ENCODE measurements around the gene HDAC2.
"Not testable (repeated sequence)": the region's sequence is repeated elsewhere in the genome, so short reads cannot be mapped to it uniquely, and the experiment has no call there.

HDAC2 gene

DNA sequence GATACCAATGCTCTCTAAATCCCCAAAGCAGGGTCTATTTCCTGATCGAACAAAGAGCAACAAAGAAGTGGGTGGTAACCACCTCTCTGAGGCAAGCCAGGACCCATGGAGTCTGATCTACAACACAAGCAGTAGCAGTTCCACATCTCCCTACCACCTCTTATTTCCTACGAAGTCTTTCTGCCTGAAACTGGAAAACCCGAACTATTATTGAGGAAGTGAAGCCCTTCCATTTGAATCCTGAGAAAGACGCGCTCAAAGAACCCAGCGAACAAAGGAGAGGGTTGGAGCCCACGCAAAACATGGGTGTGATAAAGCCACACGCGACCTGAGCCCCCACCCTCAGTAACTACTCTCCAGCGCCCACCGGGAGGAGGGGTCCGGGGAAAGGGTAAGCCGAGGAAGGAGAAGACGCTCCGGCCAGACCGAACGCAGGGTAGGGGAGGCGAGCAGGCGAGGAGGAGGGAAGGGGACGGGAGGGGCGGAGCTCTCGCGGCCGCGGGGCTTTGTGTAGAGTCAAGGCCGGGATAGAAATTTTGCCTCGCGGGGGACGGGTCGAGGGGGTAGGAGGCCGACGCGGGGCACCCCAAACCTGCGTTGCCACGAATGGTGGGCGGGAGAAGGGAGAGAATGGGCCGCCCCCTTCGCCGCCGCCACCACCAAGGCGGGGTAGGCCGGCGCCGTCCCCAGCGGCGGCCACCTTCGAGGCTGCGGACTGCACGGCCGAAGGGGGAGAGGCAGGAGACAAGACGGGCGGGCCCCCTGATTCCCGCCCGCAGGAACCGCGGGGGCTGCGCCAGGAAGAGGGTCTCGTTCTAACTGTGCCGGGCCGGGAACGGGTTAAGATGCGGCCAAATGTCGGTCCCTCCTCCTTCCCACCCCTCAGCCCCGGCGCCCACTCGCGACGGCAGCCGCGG is 802 bp downstream of the HDAC2 start:
- peak; percentile 35 for DNase-seq

DNA sequence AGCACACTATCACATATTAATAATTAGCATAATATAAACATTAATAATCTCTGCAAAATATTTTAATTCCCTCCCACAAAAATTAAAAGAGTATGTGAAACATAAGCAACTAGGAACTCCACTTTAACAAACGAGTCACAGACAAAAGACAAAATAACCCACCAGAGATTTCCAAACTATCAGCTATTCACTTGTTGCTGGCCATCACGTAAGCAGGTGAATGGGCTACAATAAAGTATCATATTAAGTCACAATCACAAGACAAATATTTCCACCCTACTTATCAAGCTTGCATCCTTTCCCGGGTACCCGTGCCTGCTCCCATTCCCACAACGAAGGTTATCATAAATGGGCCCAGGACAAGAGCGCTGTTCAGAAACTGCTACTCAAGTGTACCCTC is 2.5 kb downstream of the HDAC2 start:
- DNase-seq = no peak

DNA sequence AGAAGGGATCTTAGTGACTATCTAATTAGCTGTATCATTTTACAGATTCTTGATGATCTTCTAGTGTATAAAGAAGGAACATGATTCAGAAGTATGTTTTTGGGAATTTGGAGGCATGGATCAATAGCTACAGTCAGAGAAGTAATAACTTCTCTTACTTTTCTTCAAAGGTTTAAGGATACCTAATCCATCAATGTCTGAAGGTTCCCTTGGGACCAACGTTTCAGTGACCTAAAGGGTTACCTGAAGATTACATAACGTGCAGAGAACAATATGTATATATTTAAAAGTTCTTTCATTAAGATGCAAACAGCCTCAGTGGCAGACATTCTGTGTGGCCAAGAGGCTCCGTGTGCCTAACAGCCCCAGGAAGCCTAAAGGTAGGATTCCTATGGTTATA is 3.2 kb downstream of the HDAC2 start:
- DNase-seq = no peak

DNA sequence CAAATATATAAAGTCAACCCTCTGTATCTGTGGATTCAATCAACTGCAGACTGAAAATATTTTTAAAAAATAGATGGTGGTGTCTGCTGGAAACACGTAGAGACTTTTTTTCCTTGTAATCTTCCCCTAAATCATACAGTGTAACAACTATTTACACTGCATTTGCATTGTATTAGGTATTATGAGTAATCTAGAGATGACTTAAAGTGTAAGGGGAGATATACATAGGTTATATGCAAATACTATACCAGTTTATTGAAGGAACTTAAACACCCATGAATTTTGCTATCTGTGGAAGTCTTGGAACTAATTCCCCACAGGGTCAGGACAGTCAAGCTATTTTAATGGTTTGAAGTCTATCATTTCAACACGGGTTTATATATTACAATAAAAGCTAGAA is 10.2 kb downstream of the HDAC2 start:
- no peak for DNase-seq

DNA sequence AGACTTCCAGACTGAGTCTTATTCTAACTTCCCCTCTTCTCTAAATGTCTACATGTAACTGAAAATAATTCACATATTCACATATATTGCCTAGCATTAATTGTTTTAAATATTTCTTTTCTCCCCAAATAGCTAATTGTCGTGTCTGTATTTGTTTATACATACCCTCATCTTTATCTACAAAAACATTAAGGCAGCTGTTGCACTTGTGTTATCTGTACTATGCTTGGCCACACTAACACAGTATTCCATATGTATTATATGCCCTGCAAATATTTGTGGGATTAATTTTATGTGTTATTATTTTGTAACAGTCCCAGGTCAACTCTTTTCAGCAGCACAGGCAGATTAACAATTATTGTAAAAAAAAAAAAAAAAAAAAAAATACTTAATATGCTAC is 11.7 kb downstream of the HDAC2 start:
- no peak for DNase-seq

DNA sequence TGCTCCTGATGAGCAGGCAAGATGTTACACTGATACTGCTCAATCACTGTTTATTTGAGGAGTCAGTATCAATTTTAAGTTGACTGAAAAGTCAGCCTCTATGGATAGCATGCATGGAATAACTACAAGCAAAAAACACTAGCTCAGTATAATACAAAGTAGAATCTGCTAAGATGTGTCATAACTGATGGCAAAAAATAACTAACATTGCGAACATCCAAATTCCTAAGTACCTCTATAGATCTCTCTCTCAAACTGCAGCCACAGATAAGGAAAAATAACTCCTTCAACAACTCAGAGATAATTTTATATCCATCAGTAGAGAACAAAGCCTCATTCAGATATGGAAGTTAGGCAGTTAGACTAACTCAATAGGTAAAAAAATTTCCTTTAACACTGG is 16.3 kb downstream of the HDAC2 start:
- DNase-seq = no peak

DNA sequence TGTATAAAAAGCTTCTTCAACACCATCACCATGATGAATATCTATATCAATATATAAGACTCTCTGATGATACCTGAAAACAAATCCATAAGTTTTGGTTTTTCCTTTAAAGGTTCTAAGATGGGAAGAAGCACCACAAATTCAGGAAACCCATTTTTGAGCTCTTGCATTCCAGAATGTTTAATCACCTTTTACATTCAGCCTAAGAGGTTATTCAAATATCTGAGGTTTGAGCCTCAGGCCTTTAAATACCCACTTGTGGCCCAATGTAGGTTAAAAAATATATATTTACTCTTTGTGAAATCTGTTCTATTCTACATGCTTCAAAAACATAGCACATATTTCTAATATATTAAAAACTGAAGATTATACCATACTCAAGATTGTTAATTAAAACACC is 17.6 kb downstream of the HDAC2 start:
- DNase-seq = no peak

DNA sequence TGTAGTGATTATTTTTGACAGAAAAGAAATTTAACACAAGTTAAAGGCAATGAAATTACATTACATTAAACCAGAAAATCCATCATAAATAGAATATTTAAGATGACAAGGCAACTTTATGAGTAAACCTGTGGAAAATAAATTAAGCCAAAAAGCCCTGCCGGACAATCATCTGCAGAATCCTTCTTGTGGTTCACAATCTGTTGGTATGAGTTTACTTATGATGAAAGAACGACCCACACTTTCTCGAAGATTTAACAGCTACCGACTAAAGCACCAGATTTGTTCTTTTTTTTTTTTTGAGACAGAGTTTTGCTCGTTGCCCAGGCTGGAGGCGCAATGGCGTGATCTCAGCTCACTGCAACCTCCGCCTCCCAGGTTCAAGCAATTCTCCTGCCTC is 21.4 kb downstream of the HDAC2 start:
- DNase-seq = no peak

DNA sequence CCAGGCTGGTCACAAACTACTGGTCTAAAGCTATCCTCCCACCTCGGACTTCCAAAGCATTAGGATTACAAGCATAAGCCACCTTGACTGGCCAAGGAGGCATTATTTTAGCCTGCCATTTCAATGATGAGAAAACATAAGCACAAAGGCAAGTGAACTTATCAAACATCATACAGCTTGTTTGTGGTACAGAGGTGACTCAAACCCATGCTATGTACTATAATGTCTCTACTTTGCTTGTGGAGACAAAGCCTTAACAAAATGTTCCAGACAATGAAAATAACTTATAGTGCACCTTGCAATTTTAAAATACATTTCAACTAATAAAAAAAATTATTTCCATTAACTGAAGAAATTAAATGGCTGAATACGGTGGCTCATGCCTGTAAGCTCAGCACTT is 26.2 kb downstream of the HDAC2 start:
- no peak for DNase-seq

DNA sequence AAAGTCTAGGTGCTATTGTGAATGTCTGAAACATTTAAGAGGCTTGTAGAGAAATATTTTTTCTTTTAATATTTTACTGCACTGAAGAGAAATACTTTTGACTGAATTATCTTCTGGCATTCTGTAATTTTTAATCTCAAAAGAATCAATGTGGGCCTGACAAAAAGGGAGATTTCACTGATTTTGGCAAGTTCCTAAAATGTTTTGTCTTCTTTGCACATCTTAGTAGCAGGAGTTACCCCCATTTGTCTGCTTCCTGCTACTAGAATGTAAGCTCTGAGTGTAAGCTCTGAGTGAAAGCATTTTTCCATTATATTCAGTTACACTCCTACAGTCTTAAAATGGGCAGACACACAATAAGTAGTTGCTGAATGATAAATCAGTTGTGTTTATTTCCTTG is 31.1 kb downstream of the HDAC2 start:
- no peak for DNase-seq

DNA sequence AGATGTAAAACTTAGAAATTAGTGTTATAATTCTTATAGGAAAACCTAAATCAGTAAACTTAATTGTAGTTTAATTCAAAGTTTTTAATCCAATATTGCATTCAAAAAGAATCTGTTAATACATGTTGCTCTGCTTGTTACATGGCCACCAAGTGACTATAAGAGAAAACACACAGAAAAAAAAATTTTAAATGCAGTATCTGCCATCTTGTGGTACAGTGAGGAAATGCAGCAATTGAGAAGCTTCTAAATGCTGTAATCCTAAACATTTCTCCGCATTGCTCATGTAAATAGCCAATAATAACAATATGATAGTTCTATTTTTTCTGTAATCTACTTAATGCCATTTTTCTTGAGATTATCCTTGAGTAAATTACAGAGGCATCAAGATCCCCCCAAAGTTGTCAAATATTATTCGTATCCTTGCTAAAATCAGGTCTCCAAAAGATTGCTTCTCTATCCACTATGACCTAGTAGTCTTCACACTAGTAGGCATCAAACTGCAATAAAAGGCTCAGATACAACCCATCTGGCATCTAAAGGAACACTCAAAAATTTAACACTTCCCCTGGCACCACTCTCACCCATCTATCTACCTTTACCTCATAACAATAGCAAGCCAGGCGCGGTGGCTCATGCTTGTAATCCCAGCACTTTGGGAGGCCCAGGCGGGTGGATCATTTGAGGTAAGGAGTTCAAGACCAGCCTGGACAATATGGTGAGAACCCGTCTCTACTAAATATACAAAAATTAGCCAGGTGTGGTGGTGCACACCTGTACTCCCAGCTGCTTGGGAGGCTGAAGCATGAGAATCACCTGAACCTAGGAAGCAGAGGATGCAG is 34.6 kb downstream of the HDAC2 start:
- DNase-seq = peak; percentile 61

DNA sequence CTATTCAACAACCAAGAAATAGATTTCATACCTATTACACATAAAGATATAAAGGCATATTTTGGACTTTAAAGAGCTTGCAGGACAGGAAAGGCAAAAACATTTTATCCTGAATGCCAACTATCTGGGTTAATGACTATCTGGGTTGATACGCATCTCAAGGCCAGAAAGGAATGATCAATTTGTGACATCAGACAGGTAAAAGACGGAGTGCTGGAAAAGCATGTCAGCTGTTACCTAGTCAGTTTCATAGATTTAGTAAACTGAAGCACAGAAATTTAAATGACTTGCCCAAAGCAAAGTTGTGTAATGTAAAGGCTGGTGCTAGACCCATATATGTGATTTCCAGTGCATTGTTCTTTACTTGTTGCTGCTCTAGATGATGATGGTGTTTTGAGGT is 36.8 kb downstream of the HDAC2 start:
- no peak for DNase-seq

DNA sequence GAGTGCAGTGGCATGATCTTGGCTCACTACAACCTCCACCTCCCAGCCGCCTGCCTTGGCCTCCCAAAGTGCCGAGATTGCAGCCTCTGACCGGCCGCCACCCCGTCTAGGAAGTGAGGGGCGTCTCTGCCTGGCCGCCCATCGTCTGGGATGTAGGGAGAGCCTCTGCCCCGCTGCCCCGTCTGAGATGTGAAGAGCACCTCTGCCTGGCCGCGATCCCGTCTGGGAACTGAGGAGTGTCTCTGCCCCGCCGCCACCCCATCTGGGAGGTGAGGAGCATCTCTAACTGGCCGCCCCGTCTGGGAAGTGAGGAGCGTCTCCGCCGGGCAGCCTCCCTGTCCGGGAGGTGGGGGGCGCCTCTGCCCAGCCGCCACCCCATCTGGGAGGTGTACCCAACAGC is 39.0 kb downstream of the HDAC2 start:
- not testable (repeated sequence) for DNase-seq

DNA sequence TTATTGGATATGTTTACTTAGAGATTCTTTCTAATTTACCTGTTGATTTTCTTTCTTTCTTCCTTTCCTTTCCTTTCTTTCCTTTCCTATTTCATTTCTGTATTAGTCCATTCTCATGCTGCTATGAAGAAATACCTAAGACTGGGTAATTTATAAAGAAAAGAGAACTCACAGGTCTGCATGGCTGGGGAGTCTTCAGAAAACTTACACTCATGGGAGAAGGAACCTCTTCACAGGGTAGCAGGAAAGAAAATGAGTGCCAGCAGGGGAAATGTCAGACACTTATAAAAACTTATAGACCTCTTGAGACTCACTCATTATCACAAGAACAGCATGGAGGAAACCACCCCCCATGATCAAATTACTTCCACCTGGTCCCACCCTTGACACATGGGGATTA is 40.8 kb downstream of the HDAC2 start:
- DNase-seq = no peak

DNA sequence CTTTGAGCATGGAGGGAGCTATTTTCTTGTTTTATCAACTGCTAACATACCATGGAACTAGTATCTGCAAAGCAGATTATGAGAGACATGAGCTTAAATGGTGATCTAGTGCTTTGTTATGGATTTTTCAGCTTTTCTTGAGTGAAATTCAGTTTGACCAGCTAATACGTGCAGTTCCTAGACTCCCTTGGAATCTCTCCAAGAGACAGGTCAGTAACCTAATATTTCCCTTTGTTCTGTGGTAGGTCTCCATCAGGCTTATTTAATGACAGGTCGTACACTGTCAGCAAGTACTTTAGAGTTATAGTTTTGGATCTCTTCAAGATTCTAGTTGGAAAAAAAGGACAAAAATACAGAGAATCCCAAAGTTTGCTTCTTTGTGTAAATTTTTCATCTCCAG is 43.9 kb downstream of the HDAC2 start:
- no peak for DNase-seq

DNA sequence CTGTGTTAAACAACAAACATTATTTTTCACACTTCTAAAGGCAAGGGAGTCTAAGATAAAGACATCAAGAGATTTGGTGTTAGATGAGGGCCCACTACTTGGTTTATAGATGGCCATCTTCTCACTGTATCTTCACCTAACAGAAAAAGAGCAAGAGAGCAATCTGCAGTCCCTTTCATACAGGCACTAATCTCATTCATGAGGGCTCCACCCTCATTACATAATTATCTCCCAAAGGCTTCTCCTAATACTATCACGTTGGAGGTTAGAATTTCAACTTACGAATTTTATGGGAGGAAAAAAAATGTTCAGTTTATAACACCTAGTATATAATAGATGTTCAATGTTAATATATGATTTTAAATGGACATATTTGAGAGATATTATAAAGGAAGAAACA is 45.6 kb downstream of the HDAC2 start:
- DNase-seq = no peak

DNA sequence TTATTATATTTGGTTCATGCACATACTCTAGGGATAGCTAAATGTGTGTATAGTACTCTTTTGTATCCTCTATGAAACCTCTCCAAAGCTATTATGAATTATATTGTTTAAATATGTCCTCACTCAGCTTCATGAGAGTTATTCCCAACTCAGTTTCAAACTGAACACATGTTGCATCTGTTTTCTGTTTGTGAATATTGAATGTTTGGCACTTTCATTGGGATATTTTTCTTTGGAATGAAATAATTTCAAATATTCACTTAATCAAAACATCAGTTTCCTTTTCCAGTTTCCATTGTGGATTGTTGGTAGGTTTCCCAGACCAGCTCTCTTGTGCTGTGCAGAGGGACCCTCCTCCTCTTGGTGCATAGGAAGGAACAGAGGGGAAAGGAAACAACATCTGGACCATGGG is 46.6 kb downstream of the HDAC2 start:
- no peak for DNase-seq

DNA sequence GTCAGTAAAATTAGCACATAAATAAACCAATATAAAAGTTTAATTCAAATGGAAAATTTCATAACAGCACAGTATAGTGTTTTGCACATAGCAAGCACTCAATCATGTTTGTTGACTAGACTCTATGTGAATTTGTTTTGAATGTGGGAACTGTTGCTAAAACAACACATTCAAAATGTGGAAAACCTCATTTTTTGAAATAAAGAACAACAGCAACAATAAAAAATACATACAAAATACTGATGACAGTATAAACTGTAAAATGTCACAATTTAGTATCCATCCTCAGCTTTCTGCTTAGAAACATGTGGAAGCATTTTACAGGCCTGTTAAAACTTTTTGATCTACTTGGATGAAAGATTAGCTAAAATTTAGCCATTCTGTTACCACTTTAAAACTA is 47.4 kb downstream of the HDAC2 start:
- no peak for DNase-seq

DNA sequence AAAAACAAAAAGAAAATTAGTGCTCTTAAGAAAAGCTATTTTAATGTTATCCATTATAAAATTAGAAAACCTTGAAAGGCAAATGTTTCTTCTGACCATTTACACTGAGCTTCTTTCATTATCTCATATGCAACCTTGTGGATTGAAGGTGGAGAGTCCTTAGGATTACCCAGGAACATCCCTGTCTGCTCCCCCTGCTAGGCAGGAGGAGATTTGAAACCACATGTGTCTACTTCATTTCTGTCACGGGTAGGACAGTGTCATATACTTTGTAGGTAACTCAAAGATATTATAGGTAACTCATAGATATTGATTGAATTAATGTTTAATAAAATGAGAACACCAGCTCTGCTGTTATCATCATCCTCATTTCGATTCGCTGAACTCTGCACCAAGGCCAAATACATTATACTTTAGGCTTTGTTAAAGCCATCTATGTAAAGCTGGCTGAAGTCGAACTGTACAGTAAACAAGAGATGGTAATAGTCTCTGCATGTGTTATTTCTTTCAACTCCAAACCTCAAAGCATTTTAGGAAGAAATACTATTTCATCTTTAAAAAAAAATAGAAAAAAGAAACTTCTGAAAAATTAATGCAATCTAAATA is 49.5 kb downstream of the HDAC2 start:
- DNase-seq = no peak

DNA sequence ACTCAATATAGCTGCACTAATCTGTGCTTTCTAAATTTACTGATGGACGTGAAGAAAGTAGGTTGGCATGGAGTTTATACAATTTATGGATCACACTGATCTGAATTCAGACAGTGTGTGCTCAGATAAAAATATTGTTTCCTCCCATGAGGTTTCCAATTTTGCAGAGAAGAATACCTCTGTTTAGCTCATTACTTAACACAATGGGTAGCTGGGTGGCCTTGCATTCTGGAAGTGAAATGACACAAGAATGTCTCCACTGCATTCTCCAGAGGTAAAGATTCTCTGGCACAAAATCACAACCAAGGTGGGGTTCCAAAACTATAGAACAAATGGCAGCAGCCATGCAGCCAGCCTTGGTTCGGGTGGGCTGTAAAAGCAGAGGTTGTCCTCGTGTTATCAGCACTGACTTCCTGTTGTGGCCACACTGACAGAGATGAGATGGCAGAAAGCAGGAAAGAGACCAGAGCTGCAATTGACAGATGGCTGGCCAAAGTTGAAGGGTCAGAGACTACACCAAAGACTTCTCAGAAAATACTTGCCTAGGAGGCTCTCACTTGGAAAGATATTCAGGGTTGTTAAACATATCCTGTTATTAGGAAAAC is 50.2 kb downstream of the HDAC2 start:
- no peak for DNase-seq

DNA sequence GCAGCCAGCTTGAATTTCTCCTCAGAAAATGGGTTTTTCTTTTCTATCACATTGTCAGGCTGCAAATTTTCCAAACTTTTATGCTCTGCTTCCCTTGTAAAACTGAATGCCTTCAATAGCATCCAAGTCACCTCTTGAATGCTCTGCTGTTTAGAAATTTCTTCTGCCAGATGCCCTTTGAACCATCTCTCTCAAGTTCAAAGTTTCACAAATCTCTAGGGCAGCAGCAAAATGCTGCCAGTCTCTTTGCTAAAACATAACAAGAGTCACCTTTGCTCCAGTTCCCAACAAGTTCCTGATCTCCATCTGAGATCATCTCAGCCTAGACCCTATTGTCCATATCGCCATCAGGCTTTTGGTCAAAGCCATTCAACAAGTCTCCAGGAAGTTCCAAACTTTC is 60.7 kb downstream of the HDAC2 start:
- not testable (repeated sequence) for DNase-seq

DNA sequence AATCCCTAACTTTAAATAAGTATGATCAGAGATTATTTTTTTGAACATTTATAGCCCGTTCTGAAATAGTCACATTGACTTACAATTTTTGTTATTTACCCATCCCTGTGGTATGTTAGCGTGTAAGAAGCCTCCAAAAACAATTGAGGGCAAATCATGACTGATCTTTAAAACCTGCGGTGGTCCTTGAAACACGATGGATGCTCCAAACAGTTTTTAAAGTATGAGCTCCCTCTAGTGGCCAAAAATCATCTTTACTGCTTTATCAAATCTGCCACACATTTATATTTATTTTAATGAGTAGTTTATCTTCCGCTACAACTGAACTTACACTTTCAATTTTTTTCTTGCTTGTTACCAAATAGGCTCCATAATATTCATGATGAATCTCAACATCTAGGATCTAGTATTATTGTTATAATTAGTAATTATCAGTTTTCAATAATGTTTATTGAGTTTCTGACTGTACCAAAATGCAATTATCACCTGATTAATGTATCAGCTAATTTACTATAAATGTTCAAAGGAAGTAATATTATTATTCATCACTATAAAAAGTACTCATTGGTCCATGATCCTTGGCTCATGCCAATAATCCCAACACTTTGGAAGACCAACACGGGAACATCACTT is 61.6 kb downstream of the HDAC2 start:
- DNase-seq = peak; percentile 73

DNA sequence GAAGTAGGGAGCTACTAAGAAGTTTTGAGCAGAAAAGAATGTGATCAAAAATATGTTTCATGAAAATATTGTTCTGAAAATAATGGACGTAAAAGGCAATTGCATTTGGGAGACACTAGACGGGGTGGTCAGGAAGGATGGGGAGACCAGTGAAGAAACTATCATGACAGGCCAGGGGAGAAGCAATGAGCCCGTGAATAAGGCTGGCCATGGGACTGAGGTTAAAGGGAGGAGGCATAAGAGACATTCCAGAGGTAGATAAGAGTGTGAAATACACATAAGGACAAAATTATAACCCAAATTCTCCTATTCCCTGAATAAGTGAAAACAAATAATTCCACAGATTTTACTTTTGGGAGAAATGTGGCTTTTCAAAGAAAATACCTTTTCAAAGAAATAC is 62.1 kb downstream of the HDAC2 start:
- DNase-seq = no peak
